ENCODE data around the gene LSM12.
"Not testable (repeated sequence)": the region's sequence is repeated elsewhere in the genome, so short reads cannot be mapped to it uniquely, and the experiment has no call there.

LSM12 gene

GRCh38 chr17:44105941-44106340 is 39.5 kb upstream of the LSM12 start:
- DNase-seq (ENCODE audit: low spot score) = no peak
- POLR2A ChIA-PET (ENCODE audit: low non-redundant PET) = no interaction called here
- no peak for TF ChIP-seq CTCF (conservative IDR thresholded peaks at IDR 0.05; ENCODE audit: low read depth)
- CTCF ChIA-PET = interaction anchor here (1.3 kb wide), 1 partner anchor 10 kb away, joined by 3 read pairs; no protein-coding TSS in a partner anchor
- H3K27ac ChIP-seq = no peak overlapping the region

- TF ChIP-seq CTCF (conservative IDR thresholded peaks at IDR 0.05; ENCODE audit: low read depth) = no peak
- H3K27ac ChIP-seq = no peak overlapping the region
- no peak for DNase-seq (ENCODE audit: low spot score)
- ChIA-PET POLR2A (ENCODE audit: low non-redundant PET) (no interaction called here), CTCF (no interaction called here)
These were observed 39.0 kb upstream of the LSM12 start for GRCh38 chr17:44105483-44105882.

GRCh38 chr17:44102849-44103622 is 36.6 kb upstream of the LSM12 start:
- DNase-seq (ENCODE audit: low spot score) = peak; percentile 42
- CTCF ChIA-PET = interaction anchor here (0.6 kb wide), 2 partner anchors 33 to 737 kb away, joined by 3 to 8 read pairs; no protein-coding TSS in a partner anchor
- TF ChIP-seq CTCF (conservative IDR thresholded peaks at IDR 0.05; ENCODE audit: low read depth) = no peak
- peak overlapping the region; percentile 20; the same call in 1 of the 2 replicates for H3K27ac ChIP-seq
- POLR2A ChIA-PET (ENCODE audit: low non-redundant PET) = no interaction called here

GRCh38 chr17:44101858-44102257 is 35.4 kb upstream of the LSM12 start:
- DNase-seq (ENCODE audit: low spot score); POLR2A ChIA-PET (ENCODE audit: low non-redundant PET): not testable (repeated sequence)
- CTCF ChIA-PET = interaction anchor here (0.6 kb wide), 1 partner anchor 14 kb away, joined by 3 read pairs; no protein-coding TSS in a partner anchor
- H3K27ac ChIP-seq = 0 out of 2 replicates have a peak overlapping the region, but pooled peaks have one; percentile 7

GRCh38 chr17:44097110-44097958 is 30.9 kb upstream of the LSM12 start:
- POLR2A ChIA-PET (ENCODE audit: low non-redundant PET) = no interaction called here
- CTCF ChIA-PET = interaction anchor here (2.2 kb wide), 1 partner anchor 18 kb away, joined by 8 read pairs; no protein-coding TSS in a partner anchor
- DNase-seq (ENCODE audit: low spot score) = no peak
- peak overlapping the region; percentile 99 for H3K27ac ChIP-seq
- no peak for TF ChIP-seq CTCF (conservative IDR thresholded peaks at IDR 0.05; ENCODE audit: low read depth)

GRCh38 chr17:44095647-44096496 is 29.4 kb upstream of the LSM12 start:
- DNase-seq (ENCODE audit: low spot score) = peak; percentile 79
- CTCF ChIA-PET = interaction anchor here (2.2 kb wide), 1 partner anchor 20 kb away, joined by 8 read pairs; no protein-coding TSS in a partner anchor
- H3K27ac ChIP-seq = peak overlapping the region; percentile 99
- POLR2A ChIA-PET (ENCODE audit: low non-redundant PET) = interaction anchor here (0.5 to 0.6 kb wide), 2 partner anchors 26 to 40 kb away, joined by 3 read pairs; no protein-coding TSS in a partner anchor
- TF ChIP-seq CTCF (conservative IDR thresholded peaks at IDR 0.05; ENCODE audit: low read depth) = no peak
